H54 (cell line): ENCODE data around the gene UIMC1.
"Not testable (repeated sequence)": the region's sequence is repeated elsewhere in the genome, so short reads cannot be mapped to it uniquely, and the experiment has no call there.

Source experiments
- DNase-seq: peaks from one replicate; pipeline ENCODE4 v3.0.0; 2011; ENCODE audit warnings: low spot score, mixed read lengths; ENCODE audit not compliant: insufficient read length
- FAIRE-seq: peaks from 3 replicates; lab custom pipeline; 2011; peaks lifted over from hg19 to GRCh38; lab: Jason Lieb, UNC
- POLR2A ChIP-seq: IDR thresholded peaks from 2 replicates; pipeline ENCODE4 v1.6.1; 2011; ENCODE audit warnings: low read depth, mild to moderate bottlenecking, low read length

UIMC1 gene

DNA sequence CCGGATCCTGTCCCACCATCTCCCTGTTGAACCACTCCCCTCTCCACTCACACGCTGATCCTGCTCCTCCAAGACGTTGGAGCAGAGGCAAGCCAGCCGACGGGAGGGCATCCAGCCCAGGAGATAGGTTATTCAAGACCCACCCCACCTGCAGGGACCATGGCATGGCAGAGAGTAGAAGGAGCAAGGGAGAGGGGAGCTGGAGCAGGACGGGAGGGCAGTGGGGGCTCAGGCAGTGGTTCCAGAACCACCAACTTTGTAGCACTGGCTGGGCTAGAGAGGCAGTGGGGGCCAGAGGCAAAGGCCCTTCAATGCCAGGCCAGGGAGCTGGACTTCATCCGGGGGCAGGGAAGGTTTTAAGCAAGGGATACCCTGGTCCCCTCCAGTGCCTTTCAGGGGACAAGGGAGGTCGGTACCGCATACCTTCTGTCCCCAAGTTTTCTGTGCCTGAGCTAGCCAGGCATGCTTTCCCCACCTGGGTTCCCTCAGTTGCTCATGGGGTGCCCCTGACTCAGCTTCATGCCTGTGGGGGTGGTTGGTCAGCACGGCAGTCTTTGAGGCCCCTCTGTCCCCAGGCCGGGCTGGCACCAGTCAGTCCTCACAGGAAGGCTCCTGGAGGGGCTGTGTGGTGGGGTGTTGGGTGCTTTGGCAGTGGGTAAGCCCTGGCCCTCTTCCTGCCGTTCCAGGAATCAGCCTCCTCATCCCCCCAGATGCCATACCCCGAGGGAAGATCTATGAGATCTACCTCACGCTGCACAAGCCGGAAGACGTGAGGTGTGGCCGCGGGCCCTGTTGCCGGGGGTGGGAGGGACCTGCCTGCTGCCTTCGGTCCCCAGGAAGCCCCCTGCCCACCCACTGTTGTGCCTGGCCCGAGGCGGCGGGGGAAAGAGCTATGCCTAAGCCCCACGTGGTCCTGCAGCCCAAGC, 129.8 kb downstream of the UIMC1 start:
- no peak for DNase-seq
- no peak for FAIRE-seq
- no peak for TF ChIP-seq POLR2A

DNA sequence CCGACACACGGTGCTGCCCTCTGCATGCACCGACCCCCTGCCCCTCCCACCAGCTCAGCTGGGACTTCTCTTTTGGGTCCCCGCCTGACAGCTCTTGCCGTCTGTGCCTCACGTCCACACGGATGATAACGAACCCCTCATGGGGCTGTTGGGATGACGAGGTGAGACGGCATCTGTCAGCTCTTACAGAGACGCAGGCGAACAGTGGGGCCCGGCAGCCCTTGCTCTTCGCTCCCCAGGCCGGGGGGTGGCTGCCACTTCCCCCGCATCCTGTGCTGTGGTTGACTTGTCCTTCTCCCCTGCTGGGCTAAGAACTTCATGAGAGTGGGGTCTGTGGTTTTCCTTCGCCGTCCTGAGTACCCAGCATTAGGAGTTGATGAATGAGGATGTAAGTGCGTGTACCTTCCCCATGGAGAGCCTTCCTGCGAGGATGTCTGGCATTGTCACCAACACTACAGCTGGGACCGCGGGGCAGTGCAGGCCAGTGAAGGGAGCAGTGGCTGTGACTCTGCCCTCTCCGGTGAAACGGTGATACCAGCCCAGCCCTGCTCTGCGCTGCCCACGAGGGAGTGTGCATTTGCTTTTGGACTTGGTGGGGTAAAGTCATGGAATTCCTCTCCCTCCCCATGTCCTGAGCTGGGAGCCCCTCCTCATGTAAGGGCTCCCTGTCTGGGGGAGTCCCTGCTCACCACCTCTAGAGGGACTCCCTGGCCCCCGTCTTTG, 130.6 kb downstream of the UIMC1 start:
- TF ChIP-seq POLR2A, result no peak
- DNase-seq, result no peak
- no peak for FAIRE-seq

DNA sequence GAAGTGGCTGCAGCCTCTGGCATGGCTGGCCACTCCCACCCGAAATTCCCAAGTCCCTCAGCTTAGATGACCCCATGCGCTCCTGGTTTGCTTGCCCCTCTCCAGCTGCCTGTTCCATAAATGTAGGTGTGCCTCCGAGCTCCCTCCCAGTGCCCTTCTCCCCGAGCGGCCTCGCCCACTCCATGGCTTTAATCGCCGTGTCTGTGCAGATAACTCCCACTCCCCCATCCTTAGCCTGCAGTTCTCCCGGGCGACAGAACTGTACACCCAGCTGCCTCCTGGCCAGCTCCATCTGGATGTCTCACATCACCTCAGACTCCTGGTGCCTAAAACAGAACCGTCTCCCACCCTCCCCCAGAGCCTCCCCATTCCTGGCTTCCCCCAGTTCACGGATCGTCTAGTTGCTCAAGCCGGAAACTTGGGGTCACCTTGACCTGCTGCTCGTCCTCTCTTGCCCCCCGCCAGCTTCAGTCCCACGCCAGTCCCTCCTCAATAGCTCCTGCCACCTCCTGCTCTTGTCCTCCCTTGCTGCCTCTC, 131.5 kb downstream of the UIMC1 start:
- no peak for FAIRE-seq
- TF ChIP-seq POLR2A, result no peak
- no peak for DNase-seq

DNA sequence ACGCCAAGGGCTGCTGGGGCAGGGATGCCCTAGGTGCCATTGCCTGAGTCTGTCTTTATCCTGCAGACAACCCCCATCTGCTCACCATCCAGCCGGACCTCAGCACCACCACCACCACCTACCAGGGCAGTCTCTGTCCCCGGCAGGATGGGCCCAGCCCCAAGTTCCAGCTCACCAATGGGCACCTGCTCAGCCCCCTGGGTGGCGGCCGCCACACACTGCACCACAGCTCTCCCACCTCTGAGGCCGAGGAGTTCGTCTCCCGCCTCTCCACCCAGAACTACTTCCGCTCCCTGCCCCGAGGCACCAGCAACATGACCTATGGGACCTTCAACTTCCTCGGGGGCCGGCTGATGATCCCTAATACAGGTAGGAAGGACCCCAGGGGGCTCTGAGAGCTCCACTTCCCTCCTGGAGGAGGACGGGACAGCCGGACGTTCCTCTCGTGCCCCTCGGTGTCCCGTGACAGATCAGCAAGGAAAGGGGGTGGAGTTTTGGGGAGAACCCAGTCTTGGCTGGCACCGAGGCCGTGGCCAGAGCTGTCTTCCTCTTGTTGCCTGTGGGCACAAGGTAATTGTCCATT, 132.3 kb downstream of the UIMC1 start:
- no peak for DNase-seq
- no peak for TF ChIP-seq POLR2A
- no peak for FAIRE-seq

DNA sequence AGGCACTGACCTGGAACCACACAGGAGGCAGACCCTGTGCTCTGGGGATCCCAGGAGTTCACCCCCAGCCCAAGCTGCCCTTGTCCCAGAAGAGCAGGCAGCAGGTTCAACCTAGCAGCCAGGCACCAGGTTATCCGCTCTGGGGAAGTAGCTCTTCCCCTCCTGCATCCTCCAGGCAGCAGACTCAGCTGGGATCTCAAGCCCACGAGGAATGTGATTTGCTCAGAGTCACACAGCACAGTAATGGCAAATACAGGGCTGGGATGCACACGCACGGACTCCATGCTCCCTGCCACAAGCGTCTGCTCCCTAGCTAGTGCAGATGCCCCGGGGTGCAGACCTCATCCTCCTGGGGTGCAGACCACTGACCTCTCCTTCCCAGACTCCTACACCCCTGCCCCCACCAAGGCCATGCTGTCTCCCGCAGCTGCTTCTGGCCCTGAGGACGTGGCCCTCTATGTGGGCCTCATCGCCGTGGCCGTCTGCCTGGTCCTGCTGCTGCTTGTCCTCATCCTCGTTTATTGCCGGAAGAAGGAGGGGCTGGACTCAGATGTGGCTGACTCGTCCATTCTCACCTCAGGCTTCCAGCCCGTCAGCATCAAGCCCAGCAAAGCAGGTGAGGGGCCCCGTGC, 132.9 kb downstream of the UIMC1 start:
- TF ChIP-seq POLR2A, result no peak
- FAIRE-seq (no peak), DNase-seq (no peak)

DNA sequence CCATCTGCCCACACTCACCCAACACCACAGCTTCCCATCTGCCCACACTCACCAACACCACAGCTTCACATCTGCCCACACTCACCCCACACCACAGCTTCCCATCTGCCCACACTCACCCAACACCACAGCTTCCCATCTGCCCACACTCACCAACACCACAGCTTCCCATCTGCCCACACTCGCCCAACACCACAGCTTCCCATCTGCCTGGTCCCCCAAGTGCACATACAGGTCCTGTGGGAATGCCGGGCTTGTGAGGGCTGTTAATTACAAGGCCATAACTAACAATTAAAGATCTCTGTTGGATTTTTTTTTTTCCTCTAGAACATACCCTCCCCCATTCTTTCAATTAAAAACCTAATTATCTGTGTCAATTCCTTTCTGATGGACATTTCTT, 133.6 kb downstream of the UIMC1 start:
- DNase-seq, FAIRE-seq: not testable (repeated sequence)

DNA sequence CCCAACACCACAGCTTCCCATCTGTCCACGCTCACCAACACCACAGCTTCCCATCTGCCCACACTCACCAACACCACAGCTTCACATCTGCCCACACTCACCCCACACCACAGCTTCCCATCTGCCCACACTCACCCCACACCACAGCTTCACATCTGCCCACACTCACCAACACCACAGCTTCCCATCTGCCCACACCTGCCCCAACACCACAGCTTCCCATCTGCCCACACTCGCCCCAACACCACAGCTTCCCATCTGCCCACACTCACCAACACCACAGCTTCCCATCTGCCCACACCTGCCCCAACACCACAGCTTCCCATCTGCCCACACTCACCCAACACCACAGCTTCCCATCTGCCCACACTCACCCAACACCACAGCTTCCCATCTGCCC, 134.0 kb downstream of the UIMC1 start:
- DNase-seq, FAIRE-seq: not testable (repeated sequence)

DNA sequence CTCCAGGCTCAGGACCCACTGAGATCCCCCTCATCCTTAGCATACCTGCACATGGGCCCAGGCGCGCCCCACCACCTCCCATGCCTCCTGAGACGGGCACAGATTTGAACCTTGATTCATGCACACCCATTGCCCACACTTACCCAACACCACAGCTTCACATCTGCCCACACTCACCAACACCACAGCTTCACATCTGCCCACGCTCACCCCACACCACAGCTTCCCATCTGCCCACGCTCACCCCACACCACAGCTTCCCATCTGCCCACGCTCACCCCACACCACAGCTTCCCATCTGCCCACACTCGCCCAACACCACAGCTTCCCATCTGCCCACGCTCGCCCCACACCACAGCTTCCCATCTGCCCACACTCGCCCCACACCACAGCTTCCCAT, 135.9 kb downstream of the UIMC1 start:
- not testable (repeated sequence) for FAIRE-seq, DNase-seq

DNA sequence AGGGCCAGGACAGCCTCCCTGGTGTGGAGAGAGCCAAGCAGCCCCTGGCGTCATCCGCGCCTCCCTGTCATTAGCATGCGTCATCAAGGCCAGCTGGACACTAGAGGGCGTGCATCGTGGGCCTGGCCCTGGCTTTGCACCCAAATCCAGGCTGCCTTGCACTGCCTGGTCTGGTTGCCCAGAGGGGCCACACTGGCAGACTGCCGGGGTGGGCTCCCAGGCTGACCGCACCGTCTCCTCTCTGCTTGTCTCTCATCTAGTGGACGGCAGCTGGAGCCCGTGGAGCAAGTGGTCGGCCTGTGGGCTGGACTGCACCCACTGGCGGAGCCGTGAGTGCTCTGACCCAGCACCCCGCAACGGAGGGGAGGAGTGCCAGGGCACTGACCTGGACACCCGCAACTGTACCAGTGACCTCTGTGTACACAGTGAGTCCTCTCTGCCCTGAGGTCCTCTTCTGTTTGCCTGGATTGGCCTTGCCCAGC, 136.4 kb downstream of the UIMC1 start:
- no peak for TF ChIP-seq POLR2A
- FAIRE-seq (no peak), DNase-seq (peak; percentile 76)

DNA sequence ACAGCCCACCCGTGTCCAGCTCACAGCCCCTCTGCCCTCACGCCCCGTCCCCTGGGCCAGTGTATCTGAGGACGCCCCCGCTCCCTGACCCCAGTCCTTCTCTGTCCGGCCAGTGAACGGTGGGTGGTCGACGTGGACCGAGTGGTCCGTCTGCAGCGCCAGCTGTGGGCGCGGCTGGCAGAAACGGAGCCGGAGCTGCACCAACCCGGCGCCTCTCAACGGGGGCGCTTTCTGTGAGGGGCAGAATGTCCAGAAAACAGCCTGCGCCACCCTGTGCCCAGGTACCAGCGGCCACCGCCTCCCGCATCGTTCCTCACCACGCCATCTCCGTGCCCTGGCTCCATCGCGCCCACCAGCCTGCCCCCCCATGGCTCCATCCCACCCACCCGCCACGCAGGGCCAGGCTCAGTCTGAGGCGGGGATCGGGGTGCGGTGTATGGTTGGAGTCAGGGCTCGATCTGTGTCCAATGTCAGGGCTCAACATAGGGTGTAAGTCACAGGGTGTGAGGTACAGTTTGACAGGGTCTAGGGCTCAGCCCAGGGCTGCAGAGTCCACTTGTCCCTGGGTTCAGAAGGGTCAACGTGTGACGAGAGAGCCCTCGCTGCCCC, 137.0 kb downstream of the UIMC1 start:
- DNase-seq (no peak), FAIRE-seq (no peak)
- TF ChIP-seq POLR2A, result no peak

DNA sequence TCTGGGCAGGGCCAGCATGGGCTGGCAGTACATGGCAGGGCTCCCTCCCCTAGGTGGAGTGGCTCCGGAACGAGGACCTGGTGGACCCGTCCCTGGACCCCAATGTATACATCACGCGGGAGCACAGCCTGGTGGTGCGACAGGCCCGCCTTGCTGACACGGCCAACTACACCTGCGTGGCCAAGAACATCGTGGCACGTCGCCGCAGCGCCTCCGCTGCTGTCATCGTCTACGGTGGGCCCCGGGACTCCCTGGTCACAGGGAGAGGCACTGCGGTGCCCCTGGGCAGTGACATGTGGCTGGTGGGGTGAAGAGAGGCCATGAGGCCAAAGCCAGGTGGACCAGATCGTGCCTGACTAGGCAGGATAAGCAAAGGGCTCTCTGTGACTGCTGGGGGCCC, 137.8 kb downstream of the UIMC1 start:
- FAIRE-seq (no peak), DNase-seq (no peak)
- no peak for TF ChIP-seq POLR2A

DNA sequence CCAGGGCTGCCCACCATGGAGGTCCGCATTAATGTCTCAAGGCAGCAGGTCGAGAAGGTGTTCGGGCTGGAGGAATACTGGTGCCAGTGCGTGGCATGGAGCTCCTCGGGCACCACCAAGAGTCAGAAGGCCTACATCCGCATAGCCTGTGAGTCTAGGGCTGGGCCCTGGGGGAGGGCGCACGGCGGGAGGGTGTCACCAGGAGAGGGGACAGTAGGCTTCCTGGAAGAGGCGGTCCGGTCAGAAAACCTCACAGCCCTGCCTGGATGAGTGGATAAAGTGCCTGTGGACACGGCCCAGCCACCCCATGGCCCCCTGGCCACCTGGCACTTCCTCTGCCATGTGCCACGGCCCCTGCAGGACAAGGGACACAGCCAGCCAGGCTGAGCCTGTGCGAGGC, 138.5 kb downstream of the UIMC1 start:
- FAIRE-seq (no peak), DNase-seq (no peak)
- TF ChIP-seq POLR2A, result no peak

DNA sequence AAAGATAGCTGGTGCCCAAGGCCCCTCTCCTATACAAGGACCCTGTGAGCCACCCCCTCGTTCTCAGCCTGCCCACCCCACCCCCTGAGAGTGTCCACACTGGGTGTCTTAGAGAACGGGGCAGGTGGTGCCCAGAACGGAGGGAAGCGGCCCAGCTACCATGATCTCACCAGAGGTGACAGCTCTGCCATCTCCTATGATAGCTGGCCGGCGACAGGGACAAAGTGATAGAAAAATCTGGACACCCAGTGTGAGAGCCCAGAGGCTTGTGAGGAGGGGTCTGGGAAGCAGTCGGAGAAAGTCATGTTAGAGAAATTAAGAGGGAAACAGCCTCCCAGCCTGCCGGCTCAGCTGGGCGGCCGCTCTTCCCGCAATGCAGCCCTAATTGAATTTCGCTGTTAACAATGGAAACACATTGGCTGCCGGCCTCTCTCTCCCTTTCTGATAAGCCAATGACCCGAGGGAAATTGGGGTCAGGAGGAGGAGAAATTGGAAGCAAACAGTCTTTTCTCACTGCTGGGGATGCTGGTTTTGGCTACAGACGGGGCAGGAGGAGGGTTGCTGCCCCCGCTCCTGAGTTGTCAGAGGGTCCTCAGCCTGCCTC, 139.8 kb downstream of the UIMC1 start:
- DNase-seq (no peak), FAIRE-seq (no peak)
- no peak for TF ChIP-seq POLR2A
